HG03066 (cell line): ENCODE data around the gene DPEP3.

ENCODE experiments used
- ATAC-seq: cut with Tn5 transposase; IDR thresholded peaks from one replicate; pipeline ENCODE4 v1.9.1; 2021; ENCODE audit warnings: low read depth; ENCODE audit not compliant: unreplicated experiment

DPEP3 gene

GRCh38 chr16:67934306-67935100 is 45.8 kb downstream of the DPEP3 start:
- ATAC-seq, result no peak

DNA sequence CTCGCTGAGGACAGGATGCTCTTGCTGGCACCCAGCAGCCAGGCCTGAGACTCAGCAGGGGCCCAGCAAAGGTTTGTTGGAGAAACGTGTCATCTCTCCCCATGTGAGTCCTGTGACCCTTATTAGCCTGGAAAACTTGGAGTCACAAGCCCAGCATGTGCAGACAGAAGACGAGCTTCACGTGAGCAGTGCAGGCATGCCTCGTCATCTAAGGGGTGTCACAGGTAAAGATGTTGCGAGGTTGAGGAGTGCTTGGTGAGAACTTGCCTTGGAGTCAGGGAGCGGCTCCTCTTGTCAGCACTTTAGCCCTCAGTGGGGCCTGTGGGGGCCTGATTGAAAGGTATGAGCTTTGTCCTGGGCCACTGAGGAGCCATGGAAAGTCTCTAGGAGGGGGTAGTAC is 46.5 kb downstream of the DPEP3 start:
- no peak for ATAC-seq

- no peak for ATAC-seq
Observed at GRCh38 chr16:67932462-67932840, 47.8 kb downstream of the DPEP3 start.

GRCh38 chr16:67931712-67932461 is 48.4 kb downstream of the DPEP3 start, which contains the start of gene CTRL:
TSS of gene CTRL (minus strand) at chr16:67931862. CDS start at chr16:67931852, 10 bp downstream.
- ATAC-seq, result no peak

- no peak for ATAC-seq
Observed at GRCh38 chr16:67930678-67931211, 49.6 kb downstream of the DPEP3 start.

- no peak for ATAC-seq
Observed at GRCh38 chr16:67930191-67930590, 50.1 kb downstream of the DPEP3 start.

GRCh38 chr16:67928561-67929364 is 51.5 kb downstream of the DPEP3 start:
- ATAC-seq, result no peak

GRCh38 chr16:67928147-67928546 is 52.2 kb downstream of the DPEP3 start:
- no peak for ATAC-seq

DNA sequence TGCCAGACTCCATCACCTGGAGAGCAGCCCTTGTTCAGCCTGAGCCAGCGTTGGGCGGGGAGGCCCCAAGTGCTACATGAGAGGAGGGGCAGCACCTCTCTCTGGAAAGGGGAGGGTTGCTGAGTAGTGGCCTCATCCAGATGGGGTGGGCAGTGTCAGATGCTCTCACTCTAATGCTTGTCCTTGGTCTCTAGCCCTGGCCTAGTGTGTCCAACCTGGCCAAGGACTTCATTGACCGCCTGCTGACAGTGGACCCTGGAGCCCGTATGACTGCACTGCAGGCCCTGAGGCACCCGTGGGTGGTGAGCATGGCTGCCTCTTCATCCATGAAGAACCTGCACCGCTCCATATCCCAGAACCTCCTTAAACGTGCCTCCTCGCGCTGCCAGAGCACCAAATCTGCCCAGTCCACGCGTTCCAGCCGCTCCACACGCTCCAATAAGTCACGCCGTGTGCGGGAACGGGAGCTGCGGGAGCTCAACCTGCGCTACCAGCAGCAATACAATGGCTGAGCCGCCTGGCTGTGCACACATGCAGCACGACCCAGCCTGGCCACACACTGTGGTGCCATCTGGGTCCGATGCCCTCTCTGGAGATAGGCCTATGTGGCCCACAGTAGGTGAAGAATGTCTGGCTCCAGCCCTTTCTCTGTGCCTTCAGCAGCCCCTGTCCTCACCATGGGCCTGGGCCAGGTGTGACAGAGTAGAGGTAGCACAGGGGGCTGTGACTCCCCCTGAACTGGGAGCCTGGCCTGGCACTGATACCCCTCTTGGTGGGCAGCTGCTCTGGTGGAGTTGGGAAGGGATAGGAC is 53.0 kb downstream of the DPEP3 start:
- ATAC-seq, result no peak

GRCh38 chr16:67926181-67926750 is 54.0 kb downstream of the DPEP3 start:
- ATAC-seq, result no peak
